Ovary (tissue), 9 donors: ENCODE results near the gene TEKT5. TPM values are rescaled to one million over a fixed set of nuclear protein-coding genes. Genes with fewer than 3 reads are reported as not detected.

ENCODE experiments used
- DNase-seq, 5 donors: peaks; one replicate each; pipeline ENCODE4 v3.0.0-alpha.2; 2019 to 2020
- H3K27ac ChIP-seq, 2 donors: fragments of 200-600 bp; one replicate each; pipeline versions ENCODE4 v1.5.1 to v1.8.0; 2019 to 2022
- H3K27me3 ChIP-seq: fragments of 200-600 bp; one replicate; pipeline ENCODE4 v1.8.0; 2022
- H3K36me3 ChIP-seq: fragments of 200-600 bp; sonication (generic); one replicate; pipeline ENCODE4 v1.5.1; 2019
- H3K4me1 ChIP-seq: one replicate; pipeline ENCODE4 v1.8.1; 2013; ENCODE audit warnings: mild to moderate bottlenecking, moderate library complexity; ENCODE audit not compliant: insufficient read depth
- H3K4me3 ChIP-seq: fragments of 200-600 bp; sonication (generic); one replicate; pipeline ENCODE4 v1.5.1; 2017
- H3K9me3 ChIP-seq, 2 donors: fragments of 200-600 bp in 1 of 2; sonication (generic) in 1 of 2; one replicate each; pipeline versions ENCODE4 v1.5.1 to v1.8.1; 2013 to 2019; ENCODE audit warnings: mild to moderate bottlenecking in 1 of 2, moderate library complexity in 1 of 2
- CTCF ChIP-seq, 3 donors: fragments of 450-650 bp in 2 of 3; fragments of 200-600 bp in 1 of 3; IDR thresholded peaks; one replicate each; pipeline versions ENCODE4 v1.5.1 to v1.8.0; 2016 to 2022; ENCODE audit warnings: antibody characterized with exemption in 3 of 3, mild to moderate bottlenecking in 1 of 3
- EP300 ChIP-seq: sonication (generic); formaldehyde crosslinking; IDR thresholded peaks from one replicate; pipeline ENCODE4 v1.6.1; 2017; ENCODE audit warnings: antibody characterized with exemption
- POLR2A ChIP-seq: fragments of 450-650 bp; IDR thresholded peaks from one replicate; pipeline ENCODE4 v1.6.1; 2017; ENCODE audit warnings: antibody characterized with exemption, mild to moderate bottlenecking, moderate library complexity
- WGBS, 3 donors: extraction: QIAGEN DNeasy Blood & Tissue Kit in 1 of 3; methylation state at CpG; one replicate each; pipeline versions ENCODE4 v1.1.5 to v1.1.7; 2013 to 2017; 5-methylcytosine and 5-hydroxymethylcytosine counted together
- intact Hi-C, 4 donors: fragments of 100-400 bp; cut with DNase I; formaldehyde crosslinking; loops; one replicate each; pipeline versions ENCODE4 v1.11.0 to v1.15.1; 2022 to 2023
- polyA plus RNA-seq, 2 donors: library from polyadenylated mRNA; stranded (reverse); fragments of 200-250 nt in 1 of 2; fragments of 350-450 nt in 1 of 2; fragmentation: Illumina TruSeq in 1 of 2; extraction: RNeasy Lipid Tissue Mini Kit (QIAGEN cat#74804) in 1 of 2; gene quantifications; one replicate each; pipeline ENCODE4 v1.2.3, GENCODE V29; 2013 to 2014
- total RNA-seq, 7 donors: library from RNA; depleted of rRNA in 2 of 7; stranded (reverse); fragments of >200 nt in 2 of 7; fragmentation: NEBNext Ultra II Directional in 3 of 7; extraction: Animal tissue kit (Norgen Biotek cat#: 25700) in 3 of 7; gene quantifications; one replicate each; pipeline versions ENCODE4 v1.1.0 to v1.2.4, GENCODE V29; 2016 to 2023
- donor health status: DM: no; HTN: no; CAD: no; lungs with moderate emphysema.
- donor health status: DM: no; HTN: no; CAD: no.
- donor health status: Bipolar disorder and iron deficiency.
- donor health status: DM: yes; HTN: yes; CAD: no.
- donor health status: DM: no; HTN: no; CAD: no.
- donor health status: DM: yes; HTN: yes; CAD: no.

The TEKT5 gene
- total and polyA plus RNA-seq, 9 donors: 0.28 to 0.90 (median 0.44) TPM; not detected in 3

GRCh38 chr16:10669791-10670190, 24.9 kb downstream of the TEKT5 start:
- Histone ChIP-seq H3K36me3 (no peaks in the 10 kb centered on the region), H3K27me3 (no peaks in the 10 kb centered on the region), H3K27ac (no peak overlapping the region), H3K4me3 (no peak overlapping the region), H3K4me1 (no peaks in the 10 kb centered on the region), H3K9me3 (no peaks in the 10 kb centered on the region)
- intact Hi-C loops: no loop called here
- DNase-seq: no peak
- WGBS, 3 donors: 81 to 92% (median 86%) methylated on average over 4 of the region's 4 CpGs
- no peak for TF ChIP-seq POLR2A
- no peak for TF ChIP-seq CTCF (IDR thresholded peaks at IDR 0.05)
- TF ChIP-seq EP300: no peak

- intact Hi-C loops: no loop called here
- Histone ChIP-seq H3K36me3 (no peaks in the 10 kb centered on the region), H3K27ac (no peak overlapping the region), H3K9me3 (no peaks in the 10 kb centered on the region), H3K4me3 (no peak overlapping the region), H3K27me3 (no peaks in the 10 kb centered on the region), H3K4me1 (peaks cover 3% of the 10 kb centered on the region)
- no peak for DNase-seq
- 52 to 69% (median 61%) methylated on average over 8 of the region's 8 CpGs for WGBS, 3 donors
- no peak for TF ChIP-seq CTCF (IDR thresholded peaks at IDR 0.05)
- TF ChIP-seq EP300: no peak
- no peak for TF ChIP-seq POLR2A
Observed at GRCh38 chr16:10668322-10669045, 26.2 kb downstream of the TEKT5 start.

GRCh38 chr16:10667239-10667638, 27.5 kb downstream of the TEKT5 start:
- no peaks in the 10 kb centered on the region for H3K36me3 ChIP-seq
- no peak overlapping the region for H3K4me3 ChIP-seq
- intact Hi-C loops: no loop called here
- no peak for DNase-seq
- no peaks in the 10 kb centered on the region for H3K27me3 ChIP-seq
- H3K27ac ChIP-seq: no peak overlapping the region
- H3K4me1 ChIP-seq: peaks cover 6% of the 10 kb centered on the region
- TF ChIP-seq EP300 (no peak), CTCF (IDR thresholded peaks at IDR 0.05) (no peak), POLR2A (no peak)
- 84 to 85% (median 85%) methylated on average over 8 of the region's 8 CpGs for WGBS, 3 donors
- no peaks in the 10 kb centered on the region for H3K9me3 ChIP-seq

GRCh38 chr16:10666291-10666690, 28.4 kb downstream of the TEKT5 start:
- Histone ChIP-seq H3K4me3 (no peak overlapping the region), H3K9me3 (no peaks in the 10 kb centered on the region), H3K4me1 (peaks cover 8% of the 10 kb centered on the region), H3K36me3 (no peaks in the 10 kb centered on the region), H3K27me3 (no peaks in the 10 kb centered on the region), H3K27ac (no peak overlapping the region)
- DNase-seq: no peak
- 79 to 84% (median 83%) methylated on average over 4 of the region's 4 CpGs for WGBS, 3 donors
- TF ChIP-seq EP300: no peak
- no peak for TF ChIP-seq POLR2A
- TF ChIP-seq CTCF (IDR thresholded peaks at IDR 0.05): no peak
- intact Hi-C loops: no loop called here
